ENCODE measurements around the gene KPNA1.
"Not testable (repeated sequence)": the region's sequence is repeated elsewhere in the genome, so short reads cannot be mapped to it uniquely, and the experiment has no call there.

KPNA1 gene

DNA sequence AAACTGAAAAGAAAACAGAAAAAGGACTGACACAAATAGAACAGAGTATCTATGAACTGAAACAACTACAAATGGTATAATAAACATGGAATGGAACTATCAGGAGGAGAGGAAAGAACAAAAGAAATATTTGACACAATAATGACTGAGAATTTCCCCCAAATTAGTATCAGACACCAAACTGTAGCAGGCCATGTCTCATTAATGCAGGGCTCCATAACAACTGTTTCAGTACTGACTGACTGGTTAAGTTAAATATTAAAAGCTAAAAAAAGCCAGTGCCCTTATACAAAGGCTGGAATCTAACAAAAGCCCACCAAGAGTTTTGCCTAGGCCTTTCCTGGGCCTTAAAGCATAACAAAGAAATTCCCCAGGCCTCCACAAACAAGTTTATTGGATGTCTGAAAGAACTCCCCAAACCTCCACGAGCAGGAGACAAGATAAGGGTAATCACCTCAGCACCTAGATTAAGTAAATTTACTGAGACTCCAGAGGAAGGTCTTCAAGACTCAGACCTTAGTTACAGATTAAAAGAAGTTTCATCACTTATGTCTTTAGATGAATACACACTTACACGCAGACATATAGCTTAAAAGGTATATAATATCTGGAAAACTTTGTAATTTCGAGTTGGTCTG, 45.7 kb downstream of the KPNA1 start:
- DNase-seq, result no peak

GRCh38 chr3:122466701-122467240, 48.0 kb downstream of the KPNA1 start:
- DNase-seq, result no peak

DNA sequence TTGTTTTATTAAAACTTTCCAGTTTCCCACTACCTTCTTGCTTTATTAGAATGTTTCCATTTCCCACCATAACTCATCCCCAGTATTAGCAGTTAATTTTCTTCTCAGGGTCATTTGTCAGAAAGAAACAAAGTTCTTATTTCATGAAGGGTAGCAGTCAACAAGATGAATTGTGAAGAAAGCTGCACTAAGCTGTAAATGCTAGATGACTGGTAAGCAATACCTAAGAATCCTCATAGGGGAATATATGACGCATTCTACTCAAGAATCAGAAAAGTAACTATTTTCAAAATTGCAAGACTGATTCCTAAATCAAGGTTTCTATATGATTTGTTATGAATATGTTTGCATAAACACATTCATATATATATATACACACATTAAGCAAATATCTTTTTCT, 50.1 kb downstream of the KPNA1 start:
- no peak for DNase-seq

DNA sequence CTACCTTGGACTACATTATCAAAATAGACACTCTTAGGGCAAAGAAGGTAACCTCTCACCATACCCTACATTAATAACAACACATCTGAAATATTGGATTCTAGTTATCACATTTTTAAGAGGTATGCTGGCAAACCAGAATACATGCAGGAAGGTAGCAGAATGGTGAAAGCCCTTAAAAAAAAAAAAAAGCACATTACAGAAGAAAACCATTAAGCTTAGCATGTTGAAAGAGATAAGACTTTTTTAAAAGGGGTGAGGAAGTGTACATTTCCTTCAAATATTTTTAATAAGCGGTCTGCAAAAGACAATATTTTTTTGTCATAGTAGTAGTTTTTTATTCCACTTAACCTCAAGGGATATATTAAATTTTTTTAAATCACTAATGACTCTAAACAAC, 52.3 kb downstream of the KPNA1 start:
- no peak for DNase-seq

GRCh38 chr3:122461806-122462205, 52.9 kb downstream of the KPNA1 start:
- DNase-seq, result no peak

- peak; percentile 2 for DNase-seq
Measured at GRCh38 chr3:122458992-122459391, 55.7 kb downstream of the KPNA1 start.

DNA sequence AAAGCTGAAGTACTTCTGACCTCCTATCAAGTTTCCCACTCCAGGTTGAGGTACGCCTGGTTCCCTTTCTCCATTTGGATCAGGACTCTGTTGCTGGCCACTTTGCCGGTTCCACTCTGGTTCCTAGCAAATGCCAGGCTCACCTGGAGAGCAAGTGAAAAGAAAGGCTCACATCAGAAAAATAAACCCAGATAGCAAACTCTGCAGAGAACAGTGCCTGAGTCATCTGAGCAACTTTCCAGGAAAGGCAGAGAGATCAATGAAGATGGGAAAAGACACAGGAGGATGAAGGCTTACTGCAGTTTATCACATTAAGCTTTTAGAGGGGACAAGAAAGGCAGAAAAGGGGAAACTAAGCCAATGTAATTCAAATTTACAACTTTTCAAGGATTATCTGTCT, 57.0 kb downstream of the KPNA1 start:
- no peak for DNase-seq

DNA sequence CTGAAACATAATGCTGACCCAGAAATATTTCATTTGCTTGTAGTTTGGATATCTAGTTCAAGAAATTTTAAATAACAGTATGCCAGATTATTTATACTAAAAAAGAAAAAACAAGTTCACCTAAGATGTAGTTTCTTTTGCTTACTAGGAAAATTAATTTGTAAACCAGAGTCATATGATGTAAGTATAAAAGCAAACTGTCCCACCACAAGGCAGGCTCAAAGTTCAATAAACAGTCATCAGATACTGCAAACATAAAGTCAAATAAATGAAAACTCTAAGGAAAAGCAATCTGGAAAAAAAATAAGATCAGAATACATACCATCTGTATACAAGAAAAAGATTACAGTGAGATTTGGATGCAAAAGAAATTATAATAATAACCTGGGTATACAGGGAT, 58.7 kb downstream of the KPNA1 start:
- no peak for DNase-seq

DNA sequence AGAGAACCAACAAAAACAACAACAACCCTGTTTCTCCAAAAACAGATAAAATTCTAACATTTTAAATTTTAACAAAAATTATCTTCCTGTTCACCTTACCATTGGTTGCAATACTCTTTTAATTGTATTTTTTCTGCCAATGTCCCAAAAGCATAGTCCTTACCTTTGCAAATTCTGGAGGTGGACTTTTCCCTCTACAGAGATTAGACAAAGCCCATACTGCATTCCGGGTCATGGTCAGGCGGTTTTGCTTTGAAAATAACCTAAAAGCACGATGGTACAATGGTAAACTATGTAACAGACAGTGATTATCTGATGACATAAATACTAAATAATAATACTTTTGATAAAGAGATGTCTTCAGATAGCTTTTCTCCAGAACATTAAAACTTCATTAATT, 63.4 kb downstream of the KPNA1 start:
- DNase-seq, result no peak

DNA sequence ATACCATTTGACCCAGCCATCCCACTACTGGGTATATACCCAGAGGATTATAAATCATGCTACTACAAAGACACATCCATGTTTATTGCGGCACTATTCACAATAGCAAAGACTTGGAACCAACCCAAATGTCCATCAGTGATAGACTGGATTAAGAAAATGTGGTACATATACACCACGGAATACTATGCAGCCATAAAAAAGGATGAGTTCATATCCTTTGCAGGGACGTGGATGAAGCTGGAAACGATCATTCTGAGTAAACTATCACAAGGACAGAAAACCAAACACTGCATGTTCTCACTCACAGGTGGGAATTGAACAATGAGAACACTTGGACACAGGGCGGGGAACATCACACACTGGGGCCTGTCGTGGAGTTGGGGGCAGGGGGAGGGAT, 66.5 kb downstream of the KPNA1 start:
- DNase-seq, result not testable (repeated sequence)

- DNase-seq, result not testable (repeated sequence)
Measured at GRCh38 chr3:122444491-122444887, 70.2 kb downstream of the KPNA1 start.

DNA sequence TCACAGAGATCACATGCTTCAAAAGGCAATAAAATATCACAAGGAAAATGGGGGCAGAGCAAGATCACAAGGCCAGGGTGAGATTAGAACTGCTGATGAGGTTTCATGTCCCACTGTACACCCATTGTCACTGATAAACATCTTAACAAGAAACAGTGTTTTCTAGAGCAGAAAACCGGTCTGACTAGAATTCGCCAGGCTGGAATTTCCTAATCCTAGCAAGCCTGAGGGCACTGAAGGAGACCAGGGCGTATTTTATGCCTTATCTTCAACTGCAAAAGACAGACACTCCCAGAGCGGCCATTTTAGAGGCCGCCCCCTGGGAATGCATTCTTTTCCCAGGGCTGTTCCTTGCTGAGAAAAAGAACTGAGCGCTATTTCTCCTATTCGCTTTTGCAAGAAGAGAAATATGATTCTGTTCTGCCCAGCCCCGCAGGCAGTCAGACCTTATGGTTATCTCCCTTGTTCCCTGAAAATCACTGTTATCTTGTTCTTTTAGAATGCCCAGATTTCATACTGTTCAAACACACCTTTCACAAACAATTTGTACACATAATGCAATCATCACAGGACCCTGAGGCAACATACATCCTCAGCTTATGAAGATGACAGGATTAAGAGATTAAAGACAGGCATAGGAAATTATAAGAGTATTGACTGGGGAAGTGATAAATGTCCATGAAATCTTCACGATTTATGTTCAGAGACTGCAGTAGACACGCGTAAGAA, 70.8 kb downstream of the KPNA1 start:
- DNase-seq, result not testable (repeated sequence)

GRCh38 chr3:122443090-122443489, 71.6 kb downstream of the KPNA1 start:
- DNase-seq, result no peak

DNA sequence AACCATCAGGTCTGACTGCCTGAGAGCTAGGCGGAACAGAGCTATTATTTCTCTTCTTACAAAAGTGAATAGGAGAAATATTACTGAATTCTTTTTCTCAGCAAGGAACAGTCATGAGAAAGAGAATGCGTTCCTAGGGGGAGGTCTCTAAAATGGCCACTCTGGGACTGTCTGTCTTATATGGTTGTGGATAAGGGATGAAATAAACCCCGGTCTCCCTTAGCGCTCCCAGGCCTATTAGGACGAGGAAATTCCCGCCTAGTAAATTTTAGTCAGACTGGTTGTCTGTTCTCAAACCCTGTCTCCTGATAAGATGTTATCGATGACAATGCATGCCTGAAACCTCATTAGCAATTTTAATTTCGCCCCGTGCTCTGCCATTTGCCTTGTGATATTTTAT, 78.8 kb downstream of the KPNA1 start:
- no peak for DNase-seq

GRCh38 chr3:122430371-122430770, 84.4 kb downstream of the KPNA1 start:
- DNase-seq, result no peak

DNA sequence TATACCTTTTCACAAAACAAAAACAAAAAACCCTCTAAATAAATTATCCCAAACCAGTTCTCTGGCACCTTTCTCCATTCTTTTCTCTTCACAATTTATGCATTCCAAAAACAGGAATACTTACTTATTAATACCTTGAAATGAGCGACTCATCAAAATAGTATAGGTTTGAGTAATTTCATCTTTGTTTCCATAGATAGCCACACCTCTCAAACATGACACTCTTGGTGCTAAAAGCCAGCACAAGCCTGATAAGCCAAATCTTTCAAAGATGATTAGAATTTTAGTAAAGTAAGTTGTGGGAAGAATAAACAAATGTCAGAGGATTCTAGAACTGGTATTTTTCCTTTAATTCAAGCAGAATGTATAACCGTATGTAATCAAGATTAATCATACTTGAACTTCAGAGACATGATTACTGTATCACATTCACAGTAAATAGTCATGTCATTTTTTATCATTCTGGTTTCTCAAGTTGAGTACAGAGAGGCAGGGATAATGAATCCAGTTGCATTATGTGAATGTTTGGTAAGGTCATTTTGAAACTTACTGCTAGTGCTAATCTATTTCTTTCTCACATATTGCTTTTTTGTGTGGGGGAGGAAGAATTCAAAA, 86.8 kb downstream of the KPNA1 start:
- no peak for DNase-seq

- DNase-seq, result no peak
Measured at GRCh38 chr3:122421836-122422235, 92.9 kb downstream of the KPNA1 start.

- DNase-seq, result no peak
Measured at GRCh38 chr3:122421101-122421500, 93.6 kb downstream of the KPNA1 start.

DNA sequence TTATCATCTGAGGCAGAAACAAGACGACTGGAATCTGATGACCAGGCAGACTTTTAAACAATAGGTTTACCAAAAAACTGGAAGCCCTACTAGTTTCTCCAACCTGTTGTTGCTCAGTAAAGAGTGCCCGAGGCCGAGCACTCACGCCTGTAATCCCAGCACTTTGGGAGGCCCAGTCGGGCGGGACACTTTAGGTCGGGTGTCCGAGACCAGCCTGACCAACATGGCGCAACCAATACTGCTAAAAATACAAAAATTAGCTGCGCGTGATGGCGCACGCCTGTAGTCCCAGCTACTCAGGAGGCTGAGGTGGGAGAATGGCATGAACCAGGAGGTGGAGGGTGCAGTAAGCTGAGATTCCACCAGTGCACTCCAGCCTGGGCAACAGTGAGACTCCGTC, 97.8 kb downstream of the KPNA1 start:
- no peak for DNase-seq

- DNase-seq, result no peak
Measured at GRCh38 chr3:122415762-122416654, 98.7 kb downstream of the KPNA1 start, which contains the start of gene WDR5B. Gene WDR5B (minus strand): TSS chr3:122416062. CDS start chr3:122415528, 534 bp downstream.

GRCh38 chr3:122415104-122415744, 99.5 kb downstream of the KPNA1 start:
- no peak for DNase-seq

GRCh38 chr3:122414391-122414790, 100.3 kb downstream of the KPNA1 start:
- DNase-seq, result no peak

Data from NCI-H69 (cell line).